ENCODE results near the gene TNFSF9.

- no peak for TF ChIP-seq EZH2 (IDR thresholded peaks at IDR 0.05)
- TF ChIP-seq EZH2phosphoT487 (IDR thresholded peaks at IDR 0.05): no peak
Observed at GRCh38 chr19:6572217-6572616, 41.4 kb downstream of the TNFSF9 start.
